Loucy (cell line): ENCODE measurements around the gene AJM1.
"Not testable (repeated sequence)": the region's sequence is repeated elsewhere in the genome, so short reads cannot be mapped to it uniquely, and the experiment has no call there.

Experiments
- H2AFZ ChIP-seq: fragments of 200-600 bp; sonication (generic); 2 replicates; pipeline ENCODE4 v1.6.0; 2016; ENCODE audit warnings: antibody characterized with exemption, mild to moderate bottlenecking, low read length, moderate library complexity
- H3F3A ChIP-seq: fragments of 200-600 bp; 2 replicates; pipeline ENCODE4 v1.6.0; 2016; ENCODE audit warnings: antibody characterized with exemption, low read depth, mild to moderate bottlenecking
- H3K27me3 ChIP-seq: fragments of 200-600 bp; sonication (generic); 2 replicates; pipeline ENCODE4 v1.6.1; 2014; ENCODE audit warnings: low read length, mild to moderate bottlenecking; ENCODE audit not compliant: insufficient read depth, poor library complexity, severe bottlenecking
- H3K36me3 ChIP-seq: fragments of 200-600 bp; sonication (generic); 2 replicates; pipeline ENCODE4 v1.6.1; 2016; ENCODE audit warnings: low read length; ENCODE audit not compliant: insufficient read depth
- H3K4me1 ChIP-seq: fragments of 200-600 bp; sonication (generic); 2 replicates; pipeline ENCODE4 v1.5.1; 2014; ENCODE audit warnings: low read length, mild to moderate bottlenecking; ENCODE audit not compliant: insufficient read depth, poor library complexity, severe bottlenecking
- H3K4me2 ChIP-seq: fragments of 200-600 bp; sonication (generic); 2 replicates; pipeline ENCODE4 v1.6.0; 2014; ENCODE audit warnings: antibody characterized with exemption, low read length, low read depth, mild to moderate bottlenecking; ENCODE audit not compliant: poor library complexity, severe bottlenecking
- H3K4me3 ChIP-seq: fragments of 200-600 bp; sonication (generic); 2 replicates; pipeline ENCODE4 v1.5.1; 2014; ENCODE audit warnings: low read length, mild to moderate bottlenecking, mixed read lengths; ENCODE audit not compliant: poor library complexity, severe bottlenecking
- H3K79me2 ChIP-seq: fragments of 200-600 bp; sonication (generic); 2 replicates; pipeline ENCODE4 v1.6.1; 2014; ENCODE audit warnings: low read length; ENCODE audit not compliant: insufficient read depth
- H3K9ac ChIP-seq: fragments of 200-600 bp; sonication (generic); 2 replicates; pipeline ENCODE4 v1.6.0; 2014; ENCODE audit warnings: mild to moderate bottlenecking, low read depth, low read length, moderate library complexity; ENCODE audit not compliant: poor library complexity, severe bottlenecking
- H3K9me2 ChIP-seq: fragments of 200-600 bp; sonication (generic); replicated peaks from 2 replicates; pipeline ENCODE4 v1.6.1; 2016; ENCODE audit warnings: low read depth, low read length, mixed read lengths
- H3K9me3 ChIP-seq: fragments of 200-600 bp; sonication (generic); 2 replicates; pipeline ENCODE4 v1.6.1; 2014; ENCODE audit warnings: mild to moderate bottlenecking, antibody characterized with exemption, low read length, low read depth; ENCODE audit not compliant: insufficient read depth
- H4K20me1 ChIP-seq: fragments of 200-600 bp; sonication (generic); 2 replicates; pipeline ENCODE4 v1.6.0; 2014; ENCODE audit warnings: antibody characterized with exemption, low read length, mild to moderate bottlenecking; ENCODE audit not compliant: insufficient read depth, poor library complexity, severe bottlenecking
- CTCF ChIP-seq: fragments of 200-600 bp; sonication (generic); conservative IDR thresholded peaks from 2 replicates; pipeline ENCODE4 v1.5.1; 2014; ENCODE audit warnings: mild to moderate bottlenecking, antibody characterized with exemption, low read length
- EZH2phosphoT487 ChIP-seq: fragments of 200-600 bp; IDR thresholded peaks from 2 replicates; pipeline ENCODE4 v1.6.1; 2018; ENCODE audit warnings: antibody characterized with exemption, mild to moderate bottlenecking, moderate library complexity, borderline replicate concordance

AJM1 gene

GRCh38 chr9:136867917-136868316 is 25.6 kb downstream of the AJM1 start:
- peaks cover 17% of the 10 kb centered on the region for H3K4me1 ChIP-seq
- H3K79me2 ChIP-seq: peaks cover 45% of the 10 kb centered on the region
- H3K27me3 ChIP-seq: no peaks in the 10 kb centered on the region
- H2AFZ ChIP-seq: no peak overlapping the region
- peaks cover 26% of the 10 kb centered on the region for H4K20me1 ChIP-seq
- peak overlapping the region; percentile 90 for H3K4me2 ChIP-seq
- TF ChIP-seq CTCF (no peak), EZH2phosphoT487 (no peak)
- no peak overlapping the region for H3K9ac ChIP-seq
- no peak overlapping the region for H3K4me3 ChIP-seq
- no peaks in the 10 kb centered on the region for H3F3A ChIP-seq
- H3K9me3 ChIP-seq: peaks cover 6% of the 10 kb centered on the region; the same call in 1 of the 2 replicates
- peaks cover 10% of the 10 kb centered on the region; the same call in 1 of the 2 replicates for H3K36me3 ChIP-seq
- no peaks in the 10 kb centered on the region for H3K9me2 ChIP-seq

GRCh38 chr9:136868644-136869043 is 26.4 kb downstream of the AJM1 start:
- Histone ChIP-seq H3K36me3 (peaks cover 3% of the 10 kb centered on the region; the same call in 1 of the 2 replicates), H3K4me2 (no peak overlapping the region), H3K4me1 (peaks cover 14% of the 10 kb centered on the region), H3F3A (no peaks in the 10 kb centered on the region), H2AFZ (no peak overlapping the region), H3K9me3 (peaks cover 6% of the 10 kb centered on the region; the same call in 1 of the 2 replicates), H4K20me1 (peaks cover 20% of the 10 kb centered on the region), H3K27me3 (no peaks in the 10 kb centered on the region), H3K4me3 (no peak overlapping the region), H3K9ac (no peak overlapping the region), H3K9me2 (no peaks in the 10 kb centered on the region), H3K79me2 (peaks cover 38% of the 10 kb centered on the region)
- TF ChIP-seq CTCF (no peak), EZH2phosphoT487 (no peak)

- Histone ChIP-seq H3K4me1 (peaks cover 12% of the 10 kb centered on the region), H4K20me1 (peaks cover 11% of the 10 kb centered on the region), H3K79me2 (peaks cover 28% of the 10 kb centered on the region)
- not testable (repeated sequence) for H3K9me2 ChIP-seq, H3K4me2 ChIP-seq, H3K27me3 ChIP-seq, H2AFZ ChIP-seq, H3K9ac ChIP-seq, H3F3A ChIP-seq, H3K36me3 ChIP-seq, H3K9me3 ChIP-seq, H3K4me3 ChIP-seq
Observed at GRCh38 chr9:136869611-136870010, 27.3 kb downstream of the AJM1 start.

GRCh38 chr9:136875155-136875554 is 32.9 kb downstream of the AJM1 start:
- H3K4me2 ChIP-seq: no peak overlapping the region
- no peak overlapping the region for H3K9ac ChIP-seq
- TF ChIP-seq EZH2phosphoT487: no peak
- TF ChIP-seq CTCF: no peak
- no peaks in the 10 kb centered on the region for H3K27me3 ChIP-seq
- H3K4me1 ChIP-seq: no peaks in the 10 kb centered on the region
- H4K20me1 ChIP-seq: no peaks in the 10 kb centered on the region
- H2AFZ ChIP-seq: no peak overlapping the region
- H3F3A ChIP-seq: no peaks in the 10 kb centered on the region
- no peak overlapping the region for H3K4me3 ChIP-seq
- H3K9me3 ChIP-seq: peaks cover 6% of the 10 kb centered on the region; the same call in 1 of the 2 replicates
- H3K9me2 ChIP-seq: no peaks in the 10 kb centered on the region
- H3K79me2 ChIP-seq: no peaks in the 10 kb centered on the region
- no peaks in the 10 kb centered on the region for H3K36me3 ChIP-seq
